ENCODE data around the gene PAMR1.

The PAMR1 gene

GRCh38 chr11:35454362-35454761 is 71.1 kb downstream of the PAMR1 start:
- no peaks in the 10 kb centered on the region for H3K4me1 ChIP-seq (ENCODE audit: control insufficient read depth, insufficient read depth, low read length)
- H3K9ac ChIP-seq (ENCODE audit: low read length) = no peak overlapping the region
- H3K27ac ChIP-seq (ENCODE audit: low read depth, low read length) = no peak overlapping the region
- H3K9me3 ChIP-seq (ENCODE audit: control insufficient read depth, insufficient read depth, low read depth, low read length) = peaks cover 5% of the 10 kb centered on the region; the same call in 1 of the 2 replicates
- H3K36me3 ChIP-seq (ENCODE audit: control insufficient read depth, insufficient read depth, low read length) = no peaks in the 10 kb centered on the region
- no peak overlapping the region for H3K4me3 ChIP-seq (ENCODE audit: low read depth, low read length)
- H3K27me3 ChIP-seq (ENCODE audit: control insufficient read depth, insufficient read depth, low read length) = no peaks in the 10 kb centered on the region; the same call in 1 of the 2 replicates

DNA sequence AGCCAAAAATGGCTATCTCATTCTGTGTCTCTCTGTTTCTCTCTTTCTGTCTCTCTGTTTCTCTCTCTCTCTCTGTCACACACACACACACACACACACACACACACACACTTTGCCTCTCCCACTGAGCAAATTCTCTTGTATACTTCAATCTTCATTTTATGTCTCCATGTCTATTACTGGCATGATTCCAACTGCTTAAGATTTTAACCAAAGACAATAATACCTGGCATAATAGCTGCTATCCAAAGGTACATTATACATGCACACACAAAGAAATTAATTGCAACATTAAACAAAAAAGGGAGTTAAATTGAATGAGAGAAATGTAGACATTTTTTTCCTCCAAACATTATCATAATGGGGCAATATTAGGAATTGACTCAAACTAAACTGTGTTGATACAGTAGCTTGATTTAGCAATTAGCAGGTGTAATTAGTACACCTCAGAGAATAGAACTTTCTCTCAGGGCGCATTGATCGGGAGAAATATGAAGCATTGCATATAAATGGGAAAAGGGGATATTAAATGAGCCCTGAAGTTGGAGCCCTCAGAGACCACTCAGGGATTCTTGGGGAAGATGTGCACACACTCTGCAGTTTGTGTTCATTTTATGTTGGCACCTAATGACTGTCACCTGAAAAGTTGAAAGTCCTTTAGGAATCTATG is 88.7 kb downstream of the PAMR1 start:
- Histone ChIP-seq H3K9me3 (ENCODE audit: control insufficient read depth, insufficient read depth, low read depth, low read length) (no peaks in the 10 kb centered on the region), H3K9ac (ENCODE audit: low read length) (no peak overlapping the region), H3K4me3 (ENCODE audit: low read depth, low read length) (no peak overlapping the region), H3K36me3 (ENCODE audit: control insufficient read depth, insufficient read depth, low read length) (no peaks in the 10 kb centered on the region), H3K27me3 (ENCODE audit: control insufficient read depth, insufficient read depth, low read length) (peaks cover 16% of the 10 kb centered on the region), H3K27ac (ENCODE audit: low read depth, low read length) (no peak overlapping the region), H3K4me1 (ENCODE audit: control insufficient read depth, insufficient read depth, low read length) (no peaks in the 10 kb centered on the region)

- Histone ChIP-seq H3K4me3 (ENCODE audit: low read depth, low read length) (no peak overlapping the region), H3K9ac (ENCODE audit: low read length) (no peak overlapping the region), H3K9me3 (ENCODE audit: control insufficient read depth, insufficient read depth, low read depth, low read length) (no peaks in the 10 kb centered on the region), H3K4me1 (ENCODE audit: control insufficient read depth, insufficient read depth, low read length) (no peaks in the 10 kb centered on the region), H3K27me3 (ENCODE audit: control insufficient read depth, insufficient read depth, low read length) (peaks cover 9% of the 10 kb centered on the region; the same call in 1 of the 2 replicates), H3K36me3 (ENCODE audit: control insufficient read depth, insufficient read depth, low read length) (no peaks in the 10 kb centered on the region), H3K27ac (ENCODE audit: low read depth, low read length) (no peak overlapping the region)
Observed at GRCh38 chr11:35433588-35433987, 91.8 kb downstream of the PAMR1 start.

DNA sequence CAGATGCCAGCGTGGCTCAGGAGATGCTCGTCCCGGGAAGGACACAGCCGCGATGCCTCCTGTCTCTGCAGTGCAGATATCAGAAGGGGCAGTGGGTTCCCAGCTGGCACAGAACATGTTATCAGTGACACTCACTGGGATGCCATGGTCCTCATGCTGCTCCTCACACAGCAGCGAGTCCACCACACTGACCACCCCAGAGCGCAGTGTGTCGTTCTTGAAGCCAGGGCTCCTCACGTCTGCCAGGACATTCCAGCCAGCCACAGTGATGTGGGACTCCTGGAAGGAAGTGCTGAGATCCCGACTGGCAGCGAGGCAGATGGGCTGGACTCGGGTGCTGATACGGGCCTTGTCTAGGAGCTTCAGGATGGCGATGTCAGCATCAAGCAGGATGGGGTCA is 93.0 kb downstream of the PAMR1 start:
- Histone ChIP-seq H3K9ac (ENCODE audit: low read length) (no peak overlapping the region), H3K9me3 (ENCODE audit: control insufficient read depth, insufficient read depth, low read depth, low read length) (no peaks in the 10 kb centered on the region), H3K27ac (ENCODE audit: low read depth, low read length) (no peak overlapping the region), H3K36me3 (ENCODE audit: control insufficient read depth, insufficient read depth, low read length) (no peaks in the 10 kb centered on the region), H3K4me1 (ENCODE audit: control insufficient read depth, insufficient read depth, low read length) (no peaks in the 10 kb centered on the region), H3K4me3 (ENCODE audit: low read depth, low read length) (no peak overlapping the region), H3K27me3 (ENCODE audit: control insufficient read depth, insufficient read depth, low read length) (peaks cover 8% of the 10 kb centered on the region; the same call in 1 of the 2 replicates)

- Histone ChIP-seq H3K36me3 (ENCODE audit: control insufficient read depth, insufficient read depth, low read length) (no peaks in the 10 kb centered on the region), H3K9me3 (ENCODE audit: control insufficient read depth, insufficient read depth, low read depth, low read length) (no peaks in the 10 kb centered on the region), H3K27me3 (ENCODE audit: control insufficient read depth, insufficient read depth, low read length) (peaks cover 43% of the 10 kb centered on the region), H3K4me3 (ENCODE audit: low read depth, low read length) (no peak overlapping the region), H3K4me1 (ENCODE audit: control insufficient read depth, insufficient read depth, low read length) (no peaks in the 10 kb centered on the region), H3K9ac (ENCODE audit: low read length) (no peak overlapping the region), H3K27ac (ENCODE audit: low read depth, low read length) (no peak overlapping the region)
Observed at GRCh38 chr11:35427071-35427470, 98.3 kb downstream of the PAMR1 start.

- Histone ChIP-seq H3K36me3 (ENCODE audit: control insufficient read depth, insufficient read depth, low read length) (no peaks in the 10 kb centered on the region), H3K9ac (ENCODE audit: low read length) (no peak overlapping the region), H3K4me1 (ENCODE audit: control insufficient read depth, insufficient read depth, low read length) (no peaks in the 10 kb centered on the region), H3K4me3 (ENCODE audit: low read depth, low read length) (no peak overlapping the region), H3K27ac (ENCODE audit: low read depth, low read length) (no peak overlapping the region), H3K27me3 (ENCODE audit: control insufficient read depth, insufficient read depth, low read length) (peaks cover 51% of the 10 kb centered on the region), H3K9me3 (ENCODE audit: control insufficient read depth, insufficient read depth, low read depth, low read length) (no peaks in the 10 kb centered on the region)
Observed at GRCh38 chr11:35426351-35426750, 99.1 kb downstream of the PAMR1 start.

DNA sequence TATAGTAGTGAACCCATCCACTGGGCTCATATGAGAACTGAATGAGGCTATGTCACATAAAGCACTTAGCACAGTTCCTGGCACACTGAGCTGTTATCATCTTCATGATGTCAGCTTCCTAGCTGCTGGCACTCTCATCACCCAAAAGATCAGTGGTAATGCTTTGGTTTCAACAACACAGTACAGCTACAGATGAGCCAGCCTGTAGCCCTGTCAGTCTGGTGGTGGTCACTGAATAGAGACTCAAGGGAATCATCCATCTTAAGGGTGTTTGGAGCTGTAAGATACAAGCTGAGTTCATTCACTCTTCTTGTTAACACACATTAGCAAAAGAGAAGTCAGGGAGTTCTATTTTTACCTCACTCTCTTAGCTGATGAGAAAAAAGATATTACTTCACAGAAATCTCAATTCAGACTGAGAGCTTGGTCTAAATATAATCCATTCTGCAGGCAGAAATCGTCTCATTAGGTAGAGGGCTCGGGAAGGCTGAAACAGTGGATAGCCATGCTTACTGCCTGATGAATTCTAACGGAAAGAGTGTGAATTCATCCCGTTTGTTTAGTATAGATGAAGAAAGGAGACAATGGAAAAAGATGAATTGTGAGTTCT is 99.7 kb downstream of the PAMR1 start:
- Histone ChIP-seq H3K36me3 (ENCODE audit: control insufficient read depth, insufficient read depth, low read length) (no peaks in the 10 kb centered on the region), H3K27ac (ENCODE audit: low read depth, low read length) (no peak overlapping the region), H3K4me1 (ENCODE audit: control insufficient read depth, insufficient read depth, low read length) (no peaks in the 10 kb centered on the region), H3K27me3 (ENCODE audit: control insufficient read depth, insufficient read depth, low read length) (peaks cover 54% of the 10 kb centered on the region), H3K9me3 (ENCODE audit: control insufficient read depth, insufficient read depth, low read depth, low read length) (no peaks in the 10 kb centered on the region), H3K9ac (ENCODE audit: low read length) (no peak overlapping the region), H3K4me3 (ENCODE audit: low read depth, low read length) (no peak overlapping the region)

GRCh38 chr11:35424157-35424940 is 101.1 kb downstream of the PAMR1 start:
- Histone ChIP-seq H3K27ac (ENCODE audit: low read depth, low read length) (no peak overlapping the region), H3K9me3 (ENCODE audit: control insufficient read depth, insufficient read depth, low read depth, low read length) (no peaks in the 10 kb centered on the region), H3K4me3 (ENCODE audit: low read depth, low read length) (no peak overlapping the region), H3K36me3 (ENCODE audit: control insufficient read depth, insufficient read depth, low read length) (no peaks in the 10 kb centered on the region), H3K9ac (ENCODE audit: low read length) (no peak overlapping the region), H3K27me3 (ENCODE audit: control insufficient read depth, insufficient read depth, low read length) (peaks cover 67% of the 10 kb centered on the region), H3K4me1 (ENCODE audit: control insufficient read depth, insufficient read depth, low read length) (0 out of 2 replicates have a peak, but pooled peaks cover 4% of the 10 kb centered on the region)

- Histone ChIP-seq H3K27me3 (ENCODE audit: control insufficient read depth, insufficient read depth, low read length) (peaks cover 92% of the 10 kb centered on the region), H3K36me3 (ENCODE audit: control insufficient read depth, insufficient read depth, low read length) (no peaks in the 10 kb centered on the region), H3K9me3 (ENCODE audit: control insufficient read depth, insufficient read depth, low read depth, low read length) (no peaks in the 10 kb centered on the region), H3K27ac (ENCODE audit: low read depth, low read length) (no peak overlapping the region), H3K4me3 (ENCODE audit: low read depth, low read length) (peak overlapping the region; percentile 83), H3K4me1 (ENCODE audit: control insufficient read depth, insufficient read depth, low read length) (0 out of 2 replicates have a peak, but pooled peaks cover 4% of the 10 kb centered on the region), H3K9ac (ENCODE audit: low read length) (peak overlapping the region; percentile 12)
Observed at GRCh38 chr11:35420371-35420770, 105.0 kb downstream of the PAMR1 start.

DNA sequence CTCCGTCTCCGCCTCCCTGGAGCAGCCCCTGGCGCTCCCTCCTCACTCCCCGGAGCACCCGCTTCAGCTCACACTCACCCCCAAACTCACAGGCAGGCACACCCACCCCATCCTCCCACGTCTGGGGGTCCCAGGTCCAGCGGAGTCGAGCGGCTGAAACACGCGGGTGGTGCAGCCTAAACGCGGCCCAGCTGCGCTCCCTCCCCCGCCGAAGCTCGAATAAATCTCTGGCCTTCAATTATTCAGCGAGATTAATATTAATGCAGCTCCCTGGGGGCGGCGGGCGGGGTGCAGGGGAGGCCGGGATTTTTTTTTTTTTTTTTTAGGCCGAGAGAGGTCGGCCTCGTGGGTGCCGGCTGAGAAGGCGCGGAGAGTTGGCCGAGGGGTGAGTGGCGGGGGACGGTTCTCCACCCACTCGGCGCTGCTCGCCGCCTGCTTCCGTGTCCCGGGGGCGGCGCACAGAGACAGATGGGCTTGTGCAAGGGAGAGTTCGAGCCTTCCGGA is 105.5 kb downstream of the PAMR1 start:
- peaks cover 96% of the 10 kb centered on the region for H3K27me3 ChIP-seq (ENCODE audit: control insufficient read depth, insufficient read depth, low read length)
- no peaks in the 10 kb centered on the region for H3K9me3 ChIP-seq (ENCODE audit: control insufficient read depth, insufficient read depth, low read depth, low read length)
- no peak overlapping the region for H3K27ac ChIP-seq (ENCODE audit: low read depth, low read length)
- H3K4me3 ChIP-seq (ENCODE audit: low read depth, low read length) = peak overlapping the region; percentile 83
- 0 out of 2 replicates have a peak, but pooled peaks cover 4% of the 10 kb centered on the region for H3K4me1 ChIP-seq (ENCODE audit: control insufficient read depth, insufficient read depth, low read length)
- peak overlapping the region; percentile 68 for H3K9ac ChIP-seq (ENCODE audit: low read length)
- H3K36me3 ChIP-seq (ENCODE audit: control insufficient read depth, insufficient read depth, low read length) = no peaks in the 10 kb centered on the region

Measured in HUES6 (cell line).